ENCODE results near the gene CCDC93.
A peak's percentile ranks its signal among the peaks of the same experiment; 100 is the strongest.

The CCDC93 gene

DNA sequence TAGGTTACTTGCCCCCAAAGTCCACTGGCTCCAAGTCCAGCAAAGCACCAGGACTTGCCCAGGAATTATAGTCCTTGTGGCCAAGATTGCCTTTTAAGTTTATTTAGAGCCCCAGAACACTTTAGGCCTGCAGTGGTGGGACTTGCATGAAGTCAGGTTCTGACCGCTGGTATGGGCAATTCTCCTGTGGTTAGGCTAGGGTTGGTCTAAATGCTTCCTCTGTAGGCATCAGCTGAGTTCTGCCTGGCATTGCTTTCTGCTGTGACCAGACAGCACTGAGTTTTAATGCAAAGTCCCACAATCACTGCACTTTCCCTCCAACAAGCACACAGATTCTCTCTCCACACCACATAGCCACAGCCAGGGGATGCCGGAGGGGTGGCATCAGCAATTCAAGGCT, 134.9 kb downstream of the CCDC93 start:
- no peak for DNase-seq

DNA sequence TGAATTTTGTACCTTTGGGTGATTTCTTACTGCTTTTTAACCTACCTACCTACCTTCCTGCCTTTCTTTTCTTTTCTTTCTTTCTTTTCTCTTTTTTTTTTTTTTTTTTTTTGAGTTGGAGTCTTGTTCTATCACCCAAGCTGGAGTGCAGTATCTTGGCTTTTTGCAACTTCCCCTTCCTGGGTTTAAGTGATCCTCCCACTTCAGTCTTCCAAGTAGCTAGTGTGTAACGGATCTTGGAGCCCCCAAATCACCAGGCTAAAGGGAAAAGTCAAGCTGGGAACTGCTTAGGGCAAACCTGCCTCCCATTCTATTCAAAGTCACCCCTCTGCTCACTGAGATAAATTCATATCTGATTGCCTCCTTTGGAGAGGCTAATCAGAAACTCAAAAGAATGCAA, 138.1 kb downstream of the CCDC93 start:
- DNase-seq, result peak; percentile 50

Measured in MV-4-11 (cell line).